Stimulated activated CD4-positive, alpha-beta T cell treated with anti-CD3 and anti-CD28 coated beads, Interleukin-1b, Interleukin-23, amount 100 ng/mL, for 4 hours (primary cell): ENCODE measurements around the gene MACROD2.

Experiments used
- DNase-seq, 2 donors: peaks; one replicate each; pipeline ENCODE4 v3.0.0-alpha.2; 2020; ENCODE audit warnings: low read depth in 2 of 2

Gene MACROD2

DNA sequence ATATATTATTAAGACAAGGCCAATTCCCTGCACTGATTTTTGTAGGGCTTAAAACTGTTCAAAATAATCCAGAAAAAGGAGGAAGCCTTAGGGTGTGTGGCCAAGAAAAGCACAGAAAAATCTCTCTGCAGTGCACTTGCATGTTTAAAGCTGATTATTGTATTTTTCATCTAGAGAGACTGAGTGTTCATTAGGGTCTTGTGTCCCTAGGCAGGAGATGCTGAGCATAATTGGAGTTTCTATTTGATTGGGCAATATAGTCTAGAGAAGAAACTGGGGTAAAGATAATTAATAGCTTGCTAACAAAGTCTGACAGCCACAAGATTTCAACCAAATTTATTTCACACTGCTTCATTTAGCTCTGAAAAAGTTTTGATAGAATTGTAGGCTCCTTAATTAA, 339.7 kb downstream of the MACROD2 start:
- no peak for DNase-seq

- DNase-seq = no peak
Observed at GRCh38 chr20:14336686-14337085, 341.4 kb downstream of the MACROD2 start.

- DNase-seq = no peak
Observed at GRCh38 chr20:14337400-14338171, 342.3 kb downstream of the MACROD2 start, which contains the start of gene FLRT3. Gene FLRT3, minus strand, starts transcription at chr20:14337612. Its CDS starts 10,106 bp downstream, at chr20:14327506.

DNA sequence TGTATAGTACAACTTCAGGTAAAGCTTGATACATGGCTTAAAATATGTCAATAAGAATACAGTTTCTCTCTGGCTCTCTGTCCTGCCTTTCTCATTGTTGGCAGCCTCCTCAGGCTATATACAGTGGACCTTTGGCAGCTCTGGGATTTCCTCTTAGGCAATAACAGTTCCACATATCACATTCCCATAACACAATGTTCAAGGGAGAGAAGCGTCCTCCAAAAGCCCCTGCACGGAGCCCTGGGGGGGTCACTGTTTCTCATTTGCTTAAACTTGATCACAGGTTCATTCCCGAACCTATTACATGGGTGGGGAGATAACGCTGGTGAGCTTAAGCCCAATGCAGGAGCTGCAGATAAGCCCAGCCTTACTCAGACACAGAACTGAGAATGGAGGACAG, 346.5 kb downstream of the MACROD2 start:
- no peak for DNase-seq

DNA sequence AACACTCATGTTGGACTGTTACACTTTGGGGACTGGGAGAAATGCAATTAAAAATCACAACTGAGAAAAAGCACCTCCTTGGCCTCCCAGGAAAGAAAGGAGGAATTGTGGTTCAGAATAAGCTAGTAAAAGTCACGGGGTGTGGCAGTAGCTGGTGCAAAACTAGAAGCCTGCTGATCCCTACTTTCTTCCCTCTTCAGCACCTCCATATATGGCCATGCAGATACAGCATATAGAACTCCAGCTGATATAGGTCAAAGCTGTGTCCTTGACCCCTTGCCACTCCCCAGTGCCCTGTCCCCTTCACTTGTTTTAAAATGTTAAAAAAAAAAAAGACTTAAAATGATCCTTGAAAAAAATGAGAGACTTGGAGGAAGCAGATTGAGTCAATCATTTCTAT, 347.6 kb downstream of the MACROD2 start:
- no peak for DNase-seq

GRCh38 chr20:14343491-14344065, 348.3 kb downstream of the MACROD2 start:
- no peak for DNase-seq

DNA sequence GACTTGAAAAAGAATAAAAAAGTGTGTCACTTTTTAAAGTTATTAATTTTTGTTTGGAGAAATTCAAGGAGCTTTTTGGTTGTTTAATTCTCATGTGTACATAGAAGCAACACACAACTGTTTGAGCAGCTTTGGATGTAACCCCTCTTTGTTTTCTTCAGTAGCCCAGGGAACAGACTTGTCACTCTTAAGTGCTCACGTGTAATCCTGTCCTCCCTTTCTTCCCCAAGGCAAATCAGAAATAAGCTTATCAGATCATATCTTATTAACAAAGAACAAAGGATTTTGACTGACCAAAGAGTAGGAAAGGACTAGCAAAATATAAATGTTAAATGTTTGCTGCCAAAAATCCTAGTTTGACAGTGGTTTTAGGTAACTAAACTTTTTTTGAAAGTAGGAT, 349.4 kb downstream of the MACROD2 start:
- DNase-seq = no peak

GRCh38 chr20:14355791-14356190, 360.5 kb downstream of the MACROD2 start:
- DNase-seq = no peak

DNA sequence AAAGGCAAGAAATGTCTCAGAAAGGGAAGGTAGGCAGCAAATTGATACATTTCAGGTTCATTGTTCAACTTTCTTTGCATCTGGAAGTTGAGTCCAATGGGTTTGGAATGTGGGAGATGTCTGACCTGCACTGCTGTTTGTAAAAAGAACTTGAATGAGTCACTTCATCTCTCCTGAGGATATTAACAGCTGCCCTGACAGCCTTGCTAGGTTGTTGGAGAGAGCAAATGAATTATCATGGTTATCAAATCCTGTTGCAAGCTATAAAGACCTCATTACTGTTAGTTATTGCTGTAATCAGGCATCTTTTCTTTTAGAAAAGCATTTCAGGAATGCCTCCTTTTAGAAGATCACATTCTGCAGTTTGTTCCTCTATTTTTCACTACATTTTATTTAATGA, 365.1 kb downstream of the MACROD2 start:
- DNase-seq = no peak

DNA sequence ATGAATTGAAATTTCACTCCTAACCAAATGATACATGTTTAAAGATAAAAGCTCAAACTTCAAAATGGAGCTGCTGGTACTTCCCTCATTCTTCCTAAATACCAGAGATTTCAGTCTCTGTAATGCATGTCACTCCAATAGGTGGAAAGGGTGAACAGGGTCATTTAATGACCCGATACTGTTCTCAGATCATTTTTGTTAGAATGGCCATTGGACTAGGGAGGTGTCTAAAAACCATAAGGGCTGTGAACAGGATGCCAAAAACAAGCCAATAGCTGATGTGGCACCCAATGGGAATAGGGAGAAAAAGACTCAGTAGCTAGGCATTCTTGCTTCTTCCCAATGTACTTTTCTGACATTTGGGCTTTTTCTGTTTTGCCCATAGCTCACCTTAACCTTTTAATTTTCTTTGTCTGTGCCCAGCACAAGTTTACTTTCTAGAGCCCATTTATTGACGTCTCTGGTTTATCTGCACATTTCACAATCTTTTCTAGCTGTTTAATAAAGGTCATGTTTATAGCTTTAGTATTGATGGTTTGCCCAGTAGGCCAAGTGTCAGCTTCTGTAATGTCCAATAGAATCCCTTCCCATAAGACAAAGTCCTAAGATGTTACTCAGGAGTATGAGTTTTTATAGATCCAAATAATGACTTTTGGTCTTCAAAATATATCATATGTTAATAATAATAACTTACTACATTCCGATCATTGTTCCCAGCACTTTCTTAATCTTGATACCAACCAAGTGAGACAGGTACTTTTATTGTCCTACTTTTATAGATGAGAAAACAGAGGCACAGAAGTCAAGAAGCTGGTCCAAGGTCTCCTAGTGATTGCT, 366.4 kb downstream of the MACROD2 start:
- no peak for DNase-seq

DNA sequence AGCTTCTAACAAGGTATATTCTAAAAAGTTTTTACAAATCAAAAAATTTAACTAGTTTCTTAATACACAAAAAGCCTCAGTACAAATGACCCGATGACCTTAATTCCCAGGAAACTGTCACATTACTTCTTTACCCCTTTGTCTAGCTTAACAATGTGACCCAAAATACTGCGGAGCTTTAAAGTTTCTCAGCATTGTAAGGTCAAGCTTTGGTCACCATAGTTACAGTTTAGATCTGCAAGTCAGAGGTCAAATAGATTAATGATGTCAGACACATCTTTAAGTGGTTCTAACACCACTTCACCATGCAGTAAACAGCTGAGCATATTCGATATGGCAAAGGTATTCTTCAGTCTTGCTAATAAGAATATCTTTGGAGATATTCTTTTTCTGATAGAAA, 378.9 kb downstream of the MACROD2 start:
- DNase-seq = no peak

DNA sequence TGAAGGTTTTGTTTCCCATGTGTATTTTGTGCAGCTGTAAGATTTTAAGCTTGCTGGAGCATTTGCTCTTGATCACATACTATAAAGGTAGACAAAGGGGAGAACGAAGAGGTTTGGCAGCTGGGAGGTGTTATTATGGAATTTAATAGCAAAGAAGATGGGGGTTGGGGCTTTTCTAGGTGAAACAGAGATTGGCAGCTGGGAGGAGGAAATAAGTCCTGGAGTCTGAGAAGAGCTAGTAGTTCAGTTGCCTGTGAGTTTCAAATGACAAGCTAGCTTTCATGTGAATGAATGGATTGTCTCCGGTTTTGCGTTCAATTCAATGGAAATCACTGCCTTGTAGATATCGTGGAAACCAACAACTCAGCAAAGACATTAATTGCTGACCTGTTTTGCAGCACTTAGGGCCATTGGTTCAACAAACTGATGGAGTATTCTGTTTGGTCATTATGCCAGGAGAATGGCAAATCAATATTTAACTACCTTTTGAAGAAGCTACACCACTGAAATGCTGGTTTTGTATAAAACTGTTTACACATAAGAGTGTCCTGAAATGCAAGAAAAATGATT, 380.2 kb downstream of the MACROD2 start:
- DNase-seq = no peak

- no peak for DNase-seq
Observed at GRCh38 chr20:14378326-14378725, 383.0 kb downstream of the MACROD2 start.

- no peak for DNase-seq
Observed at GRCh38 chr20:14383335-14383734, 388.0 kb downstream of the MACROD2 start.

- DNase-seq = no peak
Observed at GRCh38 chr20:14384416-14385175, 389.3 kb downstream of the MACROD2 start.

- no peak for DNase-seq
Observed at GRCh38 chr20:14385176-14385740, 389.9 kb downstream of the MACROD2 start.

GRCh38 chr20:14386726-14387125, 391.4 kb downstream of the MACROD2 start:
- DNase-seq = no peak

DNA sequence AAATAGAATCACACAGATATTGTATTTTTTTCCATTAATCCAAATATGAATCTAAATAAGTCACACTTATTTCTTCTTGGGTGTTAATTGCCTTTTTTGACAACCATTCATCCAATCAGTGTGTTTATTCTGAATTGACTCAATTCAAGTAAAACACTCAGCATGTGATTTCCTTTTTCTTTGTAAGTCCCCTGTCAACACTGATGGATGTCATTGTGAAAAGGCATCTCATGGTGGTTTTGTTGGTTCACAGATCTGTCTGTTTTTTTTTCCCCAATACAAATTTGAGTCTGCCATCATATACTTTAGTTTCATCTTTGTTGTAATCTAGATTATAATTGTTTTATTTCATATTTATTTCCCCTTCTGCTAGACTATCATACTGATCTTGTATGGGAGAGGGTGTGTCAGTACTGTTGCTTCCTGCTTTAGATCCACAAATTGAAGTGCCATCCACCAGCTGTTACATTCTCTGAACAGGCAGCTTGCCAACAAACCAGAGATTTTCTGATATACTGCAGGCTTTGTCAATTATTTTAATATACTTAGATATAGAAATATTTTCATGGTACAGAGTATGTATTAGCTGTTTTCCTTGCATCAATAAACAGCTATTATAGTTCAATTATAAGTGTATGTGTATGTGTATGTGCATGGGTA, 406.3 kb downstream of the MACROD2 start:
- no peak for DNase-seq

GRCh38 chr20:14404515-14404914, 409.2 kb downstream of the MACROD2 start:
- DNase-seq = no peak

- DNase-seq = no peak
Observed at GRCh38 chr20:14406495-14406894, 411.2 kb downstream of the MACROD2 start.

GRCh38 chr20:14407336-14407735, 412.0 kb downstream of the MACROD2 start:
- DNase-seq = no peak
